Calu3 (cell line): Measurements from ENCODE around the gene TACO1. TPM values are rescaled to one million over a fixed set of nuclear protein-coding genes. Genes with fewer than 3 reads are reported as not detected.

Experiments used
- BruUV-seq: library from RNA; stranded (reverse); fragments of 400-500 nt; replicated peaks from 2 replicates; lab custom pipeline; 2021; lab: Mats Ljungman, UMichigan
- CTCF ChIA-PET: fragments of 300-600 bp; sonication (Branson Sonifier 250); formaldehyde crosslinking; loops from one replicate; lab custom pipeline; 2022; ENCODE audit warnings: antibody characterized with exemption; lab: Charles Lee
- DNase-seq: peaks from one replicate; pipeline ENCODE4 v3.0.0; 2022
- H3K27ac Mint-ChIP-seq: one replicate; pipeline ENCODE4 v1.8.0; 2022; ENCODE audit warnings: mixed read lengths; ENCODE audit not compliant: unreplicated experiment
- H3K27me3 Mint-ChIP-seq: one replicate; pipeline ENCODE4 v1.8.0; 2022; ENCODE audit warnings: mixed read lengths; ENCODE audit not compliant: unreplicated experiment
- H3K36me3 Mint-ChIP-seq: one replicate; pipeline ENCODE4 v1.8.0; 2022; ENCODE audit warnings: mild to moderate bottlenecking, moderate library complexity, mixed read lengths; ENCODE audit not compliant: insufficient read depth, unreplicated experiment
- H3K4me1 Mint-ChIP-seq: one replicate; pipeline ENCODE4 v1.8.0; 2022; ENCODE audit warnings: mild to moderate bottlenecking, low read depth, mixed read lengths; ENCODE audit not compliant: unreplicated experiment
- H3K4me3 Mint-ChIP-seq: one replicate; pipeline ENCODE4 v1.8.0; 2022; ENCODE audit warnings: mild to moderate bottlenecking, low read depth, moderate library complexity, mixed read lengths; ENCODE audit not compliant: unreplicated experiment
- H3K9me3 Mint-ChIP-seq: one replicate; pipeline ENCODE4 v1.8.0; 2022; ENCODE audit warnings: low read depth, mixed read lengths; ENCODE audit not compliant: unreplicated experiment
- intact Hi-C: fragments of 100-400 bp; cut with micrococcal nuclease; formaldehyde crosslinking; loops from one replicate; pipeline ENCODE4 v1.10.0; 2022; ENCODE audit not compliant: unreplicated experiment
- total RNA-seq: library from RNA; stranded (reverse); gene quantifications from 2 replicates; pipeline ENCODE4 v1.2.3, GENCODE V29; 2022
- TF ChIP-seq, protein P1 (sequence below): fragments of 200-600 bp; IDR thresholded peaks from one replicate; pipeline ENCODE4 v1.8.0; 2022; ENCODE audit warnings: antibody characterized with exemption; ENCODE audit not compliant: unreplicated experiment

Gene TACO1
- total RNA-seq, 1 experiment from 2014 or later = 14.1 TPM

DNA sequence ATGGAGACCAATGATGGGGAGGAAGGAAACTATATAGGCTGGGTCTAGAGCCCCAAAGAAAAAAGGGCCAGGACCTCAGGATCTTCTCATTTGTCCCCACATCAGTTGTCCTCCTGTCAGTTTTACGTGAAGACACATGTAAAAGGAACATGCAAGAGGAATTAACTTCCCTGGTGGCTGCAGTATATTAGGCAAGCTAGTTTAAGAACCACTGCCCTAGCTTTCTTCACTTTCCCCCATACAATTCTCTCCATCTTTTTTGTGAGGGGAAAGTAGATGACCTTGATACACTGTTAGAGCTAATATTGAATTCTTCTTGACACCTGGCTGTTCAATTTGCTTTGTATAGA, 23.8 kb downstream of the TACO1 start:
- no peak overlapping the region for H3K27ac Mint-ChIP-seq
- peaks cover 19% of the 10 kb centered on the region for H3K4me1 Mint-ChIP-seq
- TF ChIP-seq, protein P1, sequence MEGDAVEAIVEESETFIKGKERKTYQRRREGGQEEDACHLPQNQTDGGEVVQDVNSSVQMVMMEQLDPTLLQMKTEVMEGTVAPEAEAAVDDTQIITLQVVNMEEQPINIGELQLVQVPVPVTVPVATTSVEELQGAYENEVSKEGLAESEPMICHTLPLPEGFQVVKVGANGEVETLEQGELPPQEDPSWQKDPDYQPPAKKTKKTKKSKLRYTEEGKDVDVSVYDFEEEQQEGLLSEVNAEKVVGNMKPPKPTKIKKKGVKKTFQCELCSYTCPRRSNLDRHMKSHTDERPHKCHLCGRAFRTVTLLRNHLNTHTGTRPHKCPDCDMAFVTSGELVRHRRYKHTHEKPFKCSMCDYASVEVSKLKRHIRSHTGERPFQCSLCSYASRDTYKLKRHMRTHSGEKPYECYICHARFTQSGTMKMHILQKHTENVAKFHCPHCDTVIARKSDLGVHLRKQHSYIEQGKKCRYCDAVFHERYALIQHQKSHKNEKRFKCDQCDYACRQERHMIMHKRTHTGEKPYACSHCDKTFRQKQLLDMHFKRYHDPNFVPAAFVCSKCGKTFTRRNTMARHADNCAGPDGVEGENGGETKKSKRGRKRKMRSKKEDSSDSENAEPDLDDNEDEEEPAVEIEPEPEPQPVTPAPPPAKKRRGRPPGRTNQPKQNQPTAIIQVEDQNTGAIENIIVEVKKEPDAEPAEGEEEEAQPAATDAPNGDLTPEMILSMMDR = no peak
- no peaks in the 10 kb centered on the region for H3K27me3 Mint-ChIP-seq
- H3K36me3 Mint-ChIP-seq = peaks cover 26% of the 10 kb centered on the region
- intact Hi-C loops = loop anchor here (10.0 kb wide), 2 partner anchors 50 to 120 kb away; partner anchors contain the start of gene STRADA
- no peaks in the 10 kb centered on the region for H3K9me3 Mint-ChIP-seq
- no TSS peak for BruUV-seq
- DNase-seq = no peak
- CTCF ChIA-PET = interaction anchor here (1.4 kb wide), 1 partner anchor 51 kb away, joined by 3 read pairs; no protein-coding TSS in a partner anchor
- H3K4me3 Mint-ChIP-seq = no peak overlapping the region

DNA sequence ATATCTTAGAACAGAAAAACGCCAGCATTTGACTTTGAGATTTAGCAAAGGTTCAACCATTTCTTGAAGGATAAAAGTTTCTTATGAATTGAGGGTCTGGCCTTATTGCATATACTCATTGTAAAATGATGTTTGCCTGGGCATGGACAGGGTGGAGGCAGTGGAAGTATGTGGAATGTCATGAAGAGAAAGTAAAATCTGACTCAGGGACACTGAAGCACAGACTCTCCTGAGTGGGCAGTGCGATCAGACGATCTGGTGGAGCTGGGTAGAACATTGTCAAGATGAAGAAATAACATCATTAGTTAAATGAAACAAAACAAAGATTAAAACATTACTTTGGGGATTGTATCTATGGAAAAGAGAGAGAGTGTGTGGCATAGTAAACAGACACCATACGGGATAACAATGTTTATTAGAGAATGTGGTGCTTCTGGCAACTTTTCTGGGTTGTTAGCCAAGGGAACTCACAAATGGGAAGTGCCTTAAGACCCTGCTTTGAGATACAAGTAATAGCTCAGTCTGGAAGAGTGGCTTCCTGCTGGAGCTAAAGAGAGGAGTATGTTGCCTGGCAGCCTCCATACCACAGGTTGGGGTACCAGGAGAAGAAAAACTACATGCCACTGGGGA, 26.0 kb downstream of the TACO1 start:
- Mint-ChIP-seq H3K4me1 (peaks cover 19% of the 10 kb centered on the region), H3K27me3 (no peaks in the 10 kb centered on the region), H3K4me3 (no peak overlapping the region), H3K27ac (no peak overlapping the region), H3K9me3 (no peaks in the 10 kb centered on the region), H3K36me3 (peaks cover 15% of the 10 kb centered on the region)
- BruUV-seq = no TSS peak
- CTCF ChIA-PET = interaction anchor here (0.7 kb wide), 1 partner anchor 11 kb away, joined by 4 read pairs; no protein-coding TSS in a partner anchor
- DNase-seq = no peak
- TF ChIP-seq, protein P1 = no peak
- intact Hi-C loops = loop anchor here (10.0 kb wide), 2 partner anchors 48 to 118 kb away; partner anchors contain the start of gene STRADA

DNA sequence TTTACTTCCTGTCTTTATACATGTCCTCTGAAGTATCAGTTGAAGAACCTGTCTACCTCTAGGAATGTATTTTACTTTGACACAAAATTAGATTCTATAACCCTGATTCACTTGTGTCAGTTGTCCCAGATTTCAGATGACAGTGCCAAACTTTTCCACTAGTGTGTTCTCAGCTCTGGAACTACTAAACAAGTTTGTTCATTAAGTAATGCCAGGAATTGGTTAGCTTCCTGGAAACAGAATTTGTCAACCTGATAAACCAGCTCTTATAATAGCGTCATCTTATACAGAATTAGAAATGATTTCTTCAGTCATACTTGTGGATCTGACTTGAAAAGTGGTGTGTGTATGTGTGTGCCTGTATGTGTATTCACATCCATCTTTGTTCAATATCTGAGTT, 28.9 kb downstream of the TACO1 start:
- DNase-seq = no peak
- CTCF ChIA-PET = no interaction called here
- BruUV-seq = no TSS peak
- Mint-ChIP-seq H3K27ac (no peak overlapping the region), H3K36me3 (no peaks in the 10 kb centered on the region), H3K27me3 (no peaks in the 10 kb centered on the region), H3K9me3 (no peaks in the 10 kb centered on the region), H3K4me1 (peaks cover 15% of the 10 kb centered on the region), H3K4me3 (no peak overlapping the region)
- intact Hi-C loops = loop anchor here (10.0 kb wide), 2 partner anchors 45 to 115 kb away; partner anchors contain the start of gene STRADA
- TF ChIP-seq, protein P1 = no peak

DNA sequence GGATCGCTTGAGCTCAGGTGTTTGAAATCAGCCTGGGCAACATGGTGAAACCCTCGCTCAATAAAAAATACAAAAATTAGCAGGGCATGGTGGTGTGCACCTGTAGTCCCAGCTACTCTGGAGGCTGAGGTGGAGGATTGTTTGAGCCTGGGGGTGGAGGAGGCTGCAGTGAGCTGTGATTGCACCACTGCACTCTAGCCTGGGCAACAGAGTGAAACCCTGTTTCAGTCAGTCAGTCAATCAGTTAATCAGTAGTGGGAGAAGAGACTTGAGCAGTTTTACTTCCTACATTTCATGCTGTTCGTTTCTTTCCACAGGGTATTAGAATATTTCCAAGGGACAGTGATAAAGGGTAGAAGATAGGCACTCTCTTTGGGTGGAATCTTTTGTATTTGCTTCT, 30.4 kb downstream of the TACO1 start:
- CTCF ChIA-PET = no interaction called here
- no peak overlapping the region for H3K27ac Mint-ChIP-seq
- BruUV-seq = no TSS peak

More for the DNA sequence above, 30.4 kb downstream of the TACO1 start:
- H3K27me3 Mint-ChIP-seq = no peaks in the 10 kb centered on the region
- intact Hi-C loops = no loop called here
- H3K4me3 Mint-ChIP-seq = no peak overlapping the region
- H3K9me3 Mint-ChIP-seq = no peaks in the 10 kb centered on the region
- H3K36me3 Mint-ChIP-seq = no peaks in the 10 kb centered on the region
- TF ChIP-seq, protein P1 = no peak
- DNase-seq = no peak
- peaks cover 10% of the 10 kb centered on the region for H3K4me1 Mint-ChIP-seq
